SK-N-DZ (cell line): ENCODE data around the gene PSTPIP1.

Experiments
- DNase-seq: peaks from one replicate; pipeline ENCODE4 v3.0.0-alpha.2; 2015; ENCODE audit warnings: low spot score

PSTPIP1 gene

GRCh38 chr15:77018796-77019505 is 24.0 kb downstream of the PSTPIP1 start:
- DNase-seq = no peak

GRCh38 chr15:77019521-77020331 is 24.8 kb downstream of the PSTPIP1 start:
- DNase-seq = no peak

GRCh38 chr15:77020348-77021087 is 25.6 kb downstream of the PSTPIP1 start:
- no peak for DNase-seq

GRCh38 chr15:77021088-77021481 is 26.2 kb downstream of the PSTPIP1 start:
- no peak for DNase-seq

- DNase-seq = no peak
Measured at GRCh38 chr15:77021803-77022381, 27.0 kb downstream of the PSTPIP1 start.

- DNase-seq = no peak
Measured at GRCh38 chr15:77022646-77023575, 28.0 kb downstream of the PSTPIP1 start.

- no peak for DNase-seq
Measured at GRCh38 chr15:77023576-77024272, 28.8 kb downstream of the PSTPIP1 start.

- peak; percentile 66 for DNase-seq
Measured at GRCh38 chr15:77024273-77025082, 29.6 kb downstream of the PSTPIP1 start.

GRCh38 chr15:77025083-77025901 is 30.4 kb downstream of the PSTPIP1 start:
- no peak for DNase-seq

GRCh38 chr15:77025941-77026411 is 31.1 kb downstream of the PSTPIP1 start:
- no peak for DNase-seq

- no peak for DNase-seq
Measured at GRCh38 chr15:77026501-77027110, 31.7 kb downstream of the PSTPIP1 start.

GRCh38 chr15:77027111-77027696 is 32.3 kb downstream of the PSTPIP1 start:
- DNase-seq = no peak

- DNase-seq = no peak
Measured at GRCh38 chr15:77027697-77028450, 32.9 kb downstream of the PSTPIP1 start.

GRCh38 chr15:77028451-77029165 is 33.7 kb downstream of the PSTPIP1 start:
- DNase-seq = no peak

- DNase-seq = no peak
Measured at GRCh38 chr15:77029166-77030047, 34.5 kb downstream of the PSTPIP1 start.
